ENCODE results near the gene CLDN1. TPM values are rescaled to one million over a fixed set of nuclear protein-coding genes. Genes with fewer than 3 reads are reported as not detected.

CLDN1 gene
- polyA plus RNA-seq, 1 donor from 2014 or later: 1.3 TPM

DNA sequence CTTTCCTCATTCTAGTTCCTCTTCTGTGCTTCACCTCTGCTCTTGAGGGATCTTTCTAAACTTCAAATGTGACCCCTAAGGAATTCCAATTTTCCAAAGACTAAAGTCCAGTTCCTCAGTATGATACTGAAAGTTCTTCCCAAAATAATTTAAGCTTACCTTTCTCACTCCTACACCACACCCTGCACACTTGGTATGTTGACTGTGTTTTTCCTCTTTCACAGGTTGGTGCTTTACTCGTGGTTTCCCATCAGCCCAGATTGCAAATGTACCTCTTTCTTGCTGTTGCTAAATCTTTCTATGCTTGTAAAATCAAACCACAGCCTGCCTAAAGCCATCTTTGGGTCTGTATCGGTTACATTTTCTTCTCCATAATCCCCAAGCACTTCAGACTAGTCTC is 35.2 kb upstream of the CLDN1 start:
- Histone ChIP-seq H3F3A (ENCODE audit: insufficient read depth, low read length, poor library complexity, severe bottlenecking) (no peaks in the 10 kb centered on the region), H3K4me2 (ENCODE audit: low read length) (no peak overlapping the region), H3K9me3 (ENCODE audit: low read length) (no peaks in the 10 kb centered on the region), H3K36me3 (ENCODE audit: insufficient read depth, low read length) (no peaks in the 10 kb centered on the region), H3K27me3 (ENCODE audit: insufficient read depth, low read depth, low read length) (no peaks in the 10 kb centered on the region), H3K9me2 (ENCODE audit: insufficient read depth, low read length) (no peaks in the 10 kb centered on the region), H3K27ac (ENCODE audit: low read length) (no peak overlapping the region), H3K9ac (ENCODE audit: low read length) (no peak overlapping the region), H2AFZ (ENCODE audit: low read depth, low read length) (no peak overlapping the region), H3K4me3 (ENCODE audit: low read length) (no peak overlapping the region), H3K79me2 (replicated peaks; ENCODE audit: insufficient read depth, low read length) (no peaks in the 10 kb centered on the region), H4K20me1 (ENCODE audit: insufficient read depth) (no peaks in the 10 kb centered on the region)
- TF ChIP-seq TAF1 (IDR thresholded peaks at IDR 0.05; ENCODE audit: low read depth): no peak
- no peak for TF ChIP-seq MXI1 (conservative IDR thresholded peaks at IDR 0.05; ENCODE audit: poor library complexity, severe bottlenecking)
- no peak for TF ChIP-seq EZH2 (IDR thresholded peaks at IDR 0.05; ENCODE audit: borderline replicate concordance, insufficient read depth, low read length, poor library complexity, severe bottlenecking)
- TF ChIP-seq RAD21 (conservative IDR thresholded peaks at IDR 0.05): no peak
- TF ChIP-seq, protein P1, sequence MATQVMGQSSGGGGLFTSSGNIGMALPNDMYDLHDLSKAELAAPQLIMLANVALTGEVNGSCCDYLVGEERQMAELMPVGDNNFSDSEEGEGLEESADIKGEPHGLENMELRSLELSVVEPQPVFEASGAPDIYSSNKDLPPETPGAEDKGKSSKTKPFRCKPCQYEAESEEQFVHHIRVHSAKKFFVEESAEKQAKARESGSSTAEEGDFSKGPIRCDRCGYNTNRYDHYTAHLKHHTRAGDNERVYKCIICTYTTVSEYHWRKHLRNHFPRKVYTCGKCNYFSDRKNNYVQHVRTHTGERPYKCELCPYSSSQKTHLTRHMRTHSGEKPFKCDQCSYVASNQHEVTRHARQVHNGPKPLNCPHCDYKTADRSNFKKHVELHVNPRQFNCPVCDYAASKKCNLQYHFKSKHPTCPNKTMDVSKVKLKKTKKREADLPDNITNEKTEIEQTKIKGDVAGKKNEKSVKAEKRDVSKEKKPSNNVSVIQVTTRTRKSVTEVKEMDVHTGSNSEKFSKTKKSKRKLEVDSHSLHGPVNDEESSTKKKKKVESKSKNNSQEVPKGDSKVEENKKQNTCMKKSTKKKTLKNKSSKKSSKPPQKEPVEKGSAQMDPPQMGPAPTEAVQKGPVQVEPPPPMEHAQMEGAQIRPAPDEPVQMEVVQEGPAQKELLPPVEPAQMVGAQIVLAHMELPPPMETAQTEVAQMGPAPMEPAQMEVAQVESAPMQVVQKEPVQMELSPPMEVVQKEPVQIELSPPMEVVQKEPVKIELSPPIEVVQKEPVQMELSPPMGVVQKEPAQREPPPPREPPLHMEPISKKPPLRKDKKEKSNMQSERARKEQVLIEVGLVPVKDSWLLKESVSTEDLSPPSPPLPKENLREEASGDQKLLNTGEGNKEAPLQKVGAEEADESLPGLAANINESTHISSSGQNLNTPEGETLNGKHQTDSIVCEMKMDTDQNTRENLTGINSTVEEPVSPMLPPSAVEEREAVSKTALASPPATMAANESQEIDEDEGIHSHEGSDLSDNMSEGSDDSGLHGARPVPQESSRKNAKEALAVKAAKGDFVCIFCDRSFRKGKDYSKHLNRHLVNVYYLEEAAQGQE (IDR thresholded peaks at IDR 0.05; ENCODE audit: borderline replicate concordance): no peak
- TF ChIP-seq, protein P2, sequence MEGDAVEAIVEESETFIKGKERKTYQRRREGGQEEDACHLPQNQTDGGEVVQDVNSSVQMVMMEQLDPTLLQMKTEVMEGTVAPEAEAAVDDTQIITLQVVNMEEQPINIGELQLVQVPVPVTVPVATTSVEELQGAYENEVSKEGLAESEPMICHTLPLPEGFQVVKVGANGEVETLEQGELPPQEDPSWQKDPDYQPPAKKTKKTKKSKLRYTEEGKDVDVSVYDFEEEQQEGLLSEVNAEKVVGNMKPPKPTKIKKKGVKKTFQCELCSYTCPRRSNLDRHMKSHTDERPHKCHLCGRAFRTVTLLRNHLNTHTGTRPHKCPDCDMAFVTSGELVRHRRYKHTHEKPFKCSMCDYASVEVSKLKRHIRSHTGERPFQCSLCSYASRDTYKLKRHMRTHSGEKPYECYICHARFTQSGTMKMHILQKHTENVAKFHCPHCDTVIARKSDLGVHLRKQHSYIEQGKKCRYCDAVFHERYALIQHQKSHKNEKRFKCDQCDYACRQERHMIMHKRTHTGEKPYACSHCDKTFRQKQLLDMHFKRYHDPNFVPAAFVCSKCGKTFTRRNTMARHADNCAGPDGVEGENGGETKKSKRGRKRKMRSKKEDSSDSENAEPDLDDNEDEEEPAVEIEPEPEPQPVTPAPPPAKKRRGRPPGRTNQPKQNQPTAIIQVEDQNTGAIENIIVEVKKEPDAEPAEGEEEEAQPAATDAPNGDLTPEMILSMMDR (IDR thresholded peaks at IDR 0.05; ENCODE audit: poor library complexity, severe bottlenecking): no peak
- TF ChIP-seq EP300 (conservative IDR thresholded peaks at IDR 0.05; ENCODE audit: poor library complexity, severe bottlenecking): no peak
- no peak for TF ChIP-seq POLR2AphosphoS5 (IDR thresholded peaks at IDR 0.05)
- TF ChIP-seq SMC3 (conservative IDR thresholded peaks at IDR 0.05; ENCODE audit: poor library complexity): no peak

DNA sequence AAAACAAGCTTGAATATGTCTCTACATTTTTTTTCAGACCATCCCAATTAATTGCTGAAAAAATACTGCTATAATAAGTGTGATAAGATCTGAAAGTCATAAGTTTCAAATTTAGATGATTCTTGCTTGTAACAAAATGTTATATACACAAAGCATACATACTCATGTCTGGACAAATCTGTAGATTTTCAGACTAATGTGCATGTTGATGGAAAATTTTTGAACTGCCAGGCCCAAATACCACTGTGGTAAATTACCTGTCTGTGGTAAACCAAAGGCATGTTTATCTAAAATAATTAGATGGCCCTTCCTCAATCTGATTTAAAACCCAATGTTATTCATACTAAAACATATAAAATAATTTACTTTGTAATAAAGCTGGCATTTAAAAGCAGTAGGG is 34.0 kb upstream of the CLDN1 start:
- H3K4me3 ChIP-seq (ENCODE audit: low read length): no peak overlapping the region
- H3K9me2 ChIP-seq (ENCODE audit: insufficient read depth, low read length): no peaks in the 10 kb centered on the region
- no peaks in the 10 kb centered on the region for H3K79me2 ChIP-seq (replicated peaks; ENCODE audit: insufficient read depth, low read length)
- no peak overlapping the region for H3K9ac ChIP-seq (ENCODE audit: low read length)
- H3K27me3 ChIP-seq (ENCODE audit: insufficient read depth, low read depth, low read length): no peaks in the 10 kb centered on the region
- H3K36me3 ChIP-seq (ENCODE audit: insufficient read depth, low read length): no peaks in the 10 kb centered on the region
- H3K27ac ChIP-seq (ENCODE audit: low read length): no peak overlapping the region
- TF ChIP-seq SMC3 (conservative IDR thresholded peaks at IDR 0.05; ENCODE audit: poor library complexity): no peak
- no peak for TF ChIP-seq TAF1 (IDR thresholded peaks at IDR 0.05; ENCODE audit: low read depth)
- TF ChIP-seq EZH2 (IDR thresholded peaks at IDR 0.05; ENCODE audit: borderline replicate concordance, insufficient read depth, low read length, poor library complexity, severe bottlenecking): no peak
- TF ChIP-seq RAD21 (conservative IDR thresholded peaks at IDR 0.05): no peak
- TF ChIP-seq MXI1 (conservative IDR thresholded peaks at IDR 0.05; ENCODE audit: poor library complexity, severe bottlenecking): no peak
- no peak for TF ChIP-seq EP300 (conservative IDR thresholded peaks at IDR 0.05; ENCODE audit: poor library complexity, severe bottlenecking)
- TF ChIP-seq POLR2AphosphoS5 (IDR thresholded peaks at IDR 0.05): no peak
- TF ChIP-seq, protein P2 (IDR thresholded peaks at IDR 0.05; ENCODE audit: poor library complexity, severe bottlenecking): no peak
- TF ChIP-seq, protein P1 (IDR thresholded peaks at IDR 0.05; ENCODE audit: borderline replicate concordance): no peak
- no peaks in the 10 kb centered on the region for H3F3A ChIP-seq (ENCODE audit: insufficient read depth, low read length, poor library complexity, severe bottlenecking)
- H4K20me1 ChIP-seq (ENCODE audit: insufficient read depth): no peaks in the 10 kb centered on the region
- no peak overlapping the region for H2AFZ ChIP-seq (ENCODE audit: low read depth, low read length)
- H3K4me2 ChIP-seq (ENCODE audit: low read length): no peak overlapping the region
- no peaks in the 10 kb centered on the region for H3K9me3 ChIP-seq (ENCODE audit: low read length)
